Endothelial cell of umbilical vein (primary cell): ENCODE measurements around the gene IKZF1. TPM values are rescaled to one million over a fixed set of nuclear protein-coding genes. Genes with fewer than 3 reads are reported as not detected.

Experiments used
- BruUV-seq: library from RNA; stranded (reverse); fragments of 400-500 nt; replicated peaks from 2 replicates; lab custom pipeline; 2021; lab: Mats Ljungman, UMichigan
- CTCF ChIA-PET: fragments of 300-600, 350-600 bp; sonication (Branson Sonifier 250); formaldehyde crosslinking; loops from one replicate; lab custom pipeline; 2021; ENCODE audit warnings: antibody characterized with exemption, inconsistent platforms; lab: Charles Lee
- POLR2A ChIA-PET: fragments of 300-600, 350-600 bp; sonication (Branson Sonifier 250); formaldehyde crosslinking; loops from one replicate; lab custom pipeline; 2021; ENCODE audit warnings: antibody characterized with exemption, inconsistent platforms; lab: Charles Lee
- DNase-seq: peaks from one replicate; pipeline ENCODE4 v3.0.0-alpha.2; 2011; ENCODE audit warnings: low read depth, low spot score
- FAIRE-seq: peaks from 2 replicates; lab custom pipeline; 2011; peaks lifted over from hg19 to GRCh38; lab: Jason Lieb, UNC
- H2AFZ ChIP-seq: 2 replicates; pipeline ENCODE4 v1.6.0; 2012; ENCODE audit warnings: low read depth, low read length, control low read depth, inconsistent platforms
- H3K27ac ChIP-seq: 2 replicates; pipeline ENCODE4 v1.5.1; 2011; ENCODE audit warnings: low read depth, mild to moderate bottlenecking, control low read depth, low read length, moderate library complexity; ENCODE audit not compliant: insufficient read depth
- H3K27me3 ChIP-seq, 2 experiments: 2 replicates each; pipeline versions ENCODE4 v1.6.0 to v1.6.1; 2011; ENCODE audit warnings: low read length in 2 of 2, mixed read lengths in 1 of 2; ENCODE audit not compliant: control insufficient read depth in 2 of 2, insufficient read depth in 2 of 2
- H3K36me3 ChIP-seq, 2 experiments: 2 replicates in 1 of 2; 3 replicates in 1 of 2; pipeline ENCODE4 v1.5.1; 2011; ENCODE audit warnings: low read length in 2 of 2, mild to moderate bottlenecking in 1 of 2, moderate library complexity in 1 of 2; ENCODE audit not compliant: control insufficient read depth in 2 of 2, insufficient read depth in 2 of 2; ENCODE audit errors: extremely low read depth in 1 of 2
- H3K4me1 ChIP-seq: 3 replicates; pipeline ENCODE4 v1.5.1; 2011; ENCODE audit warnings: mild to moderate bottlenecking, low read length; ENCODE audit not compliant: control insufficient read depth, insufficient read depth; ENCODE audit errors: extremely low read depth
- H3K4me2 ChIP-seq: 2 replicates; pipeline ENCODE4 v1.6.1; 2011; ENCODE audit warnings: low read length, control low read depth, mixed read lengths; ENCODE audit not compliant: insufficient read depth
- H3K4me3 ChIP-seq, 3 experiments: fragments of 200-600 bp in 1 of 3; sonication (generic), shearing (Covaris generic) in 1 of 3; replicated peaks in 1 of 3; 2 replicates each; pipeline ENCODE4 v1.5.1; 2011 to 2016; ENCODE audit warnings: control low read depth in 3 of 3, low read length in 3 of 3, mild to moderate bottlenecking in 2 of 3, inconsistent platforms in 1 of 3, low read depth in 1 of 3, moderate library complexity in 1 of 3; ENCODE audit not compliant: insufficient read depth in 1 of 3
- H3K79me2 ChIP-seq: 2 replicates; pipeline ENCODE4 v1.6.0; 2012; ENCODE audit warnings: low read length, inconsistent platforms; ENCODE audit not compliant: control insufficient read depth, insufficient read depth
- H3K9ac ChIP-seq: replicated peaks from 2 replicates; pipeline ENCODE3; 2011; ENCODE audit warnings: low read length, control low read depth; ENCODE audit not compliant: insufficient read depth; ENCODE audit errors: extremely low read depth
- H3K9me1 ChIP-seq: replicated peaks from 3 replicates; pipeline ENCODE4 v1.6.0; 2011; ENCODE audit warnings: mild to moderate bottlenecking, low read length; ENCODE audit not compliant: control insufficient read depth, insufficient read depth; ENCODE audit errors: extremely low read depth
- H3K9me3 ChIP-seq: replicated peaks from 2 replicates; pipeline ENCODE4 v1.5.1; 2012; ENCODE audit warnings: low read length, inconsistent platforms; ENCODE audit not compliant: control insufficient read depth, insufficient read depth
- H4K20me1 ChIP-seq: replicated peaks from 2 replicates; pipeline ENCODE3; 2011; ENCODE audit warnings: mild to moderate bottlenecking, low read length; ENCODE audit not compliant: control insufficient read depth, insufficient read depth; ENCODE audit errors: extremely low read depth
- EZH2 ChIP-seq: IDR thresholded peaks from 2 replicates; pipeline ENCODE4 v1.6.1; 2012; ENCODE audit warnings: borderline replicate concordance, low read depth, mild to moderate bottlenecking, moderate library complexity, low read length, inconsistent platforms; ENCODE audit not compliant: severe bottlenecking
- FOS ChIP-seq: IDR thresholded peaks from 2 replicates; pipeline ENCODE4 v1.6.1; 2011; ENCODE audit warnings: mild to moderate bottlenecking, low read length, moderate library complexity, borderline replicate concordance; ENCODE audit not compliant: insufficient read depth
- GATA2 ChIP-seq: IDR thresholded peaks from 2 replicates; pipeline ENCODE4 v1.7.0; 2011; ENCODE audit warnings: low read depth, mild to moderate bottlenecking, moderate library complexity, mixed read lengths, low read length; ENCODE audit not compliant: insufficient read length, insufficient read depth
- JUN ChIP-seq: IDR thresholded peaks from 2 replicates; pipeline ENCODE4 v1.6.1; 2011; ENCODE audit warnings: borderline replicate concordance, low read depth; ENCODE audit not compliant: insufficient read length, insufficient read depth
- MYC ChIP-seq: IDR thresholded peaks from one replicate; pipeline ENCODE4 v1.6.1; 2011; ENCODE audit warnings: mild to moderate bottlenecking, low read depth, low read length
- POLR2A ChIP-seq: IDR thresholded peaks from 2 replicates; pipeline ENCODE4 v1.6.1; 2012; ENCODE audit warnings: low read depth, mild to moderate bottlenecking, control low read depth, low read length
- POLR2AphosphoS5 ChIP-seq: IDR thresholded peaks from 2 replicates; pipeline ENCODE4 v1.6.1; 2012; ENCODE audit warnings: low read depth, mild to moderate bottlenecking, control low read depth, low read length, moderate library complexity; ENCODE audit not compliant: insufficient read depth
- dilution Hi-C: fragments of 300-500 bp; cut with MboI; formaldehyde crosslinking; loops from one replicate; pipeline ENCODE4 v1.15.0; 2019; ENCODE audit warnings: low sequenced_read_pairs; ENCODE audit not compliant: extremely low pct_ligation_motif_present
- intact Hi-C: fragments of 100-400 bp; cut with micrococcal nuclease; formaldehyde crosslinking; loops from one replicate; pipeline ENCODE4 v1.10.0; 2022
- polyA plus RNA-seq, 4 experiments: library from polyadenylated mRNA; depleted of rRNA in 3 of 4; stranded (reverse) in 3 of 4; unstranded in 1 of 4; fragments of >200 nt; gene quantifications; 2 replicates each; pipeline versions ENCODE4 v1.2.1 to v1.2.3, GENCODE V29; 2011 to 2012; ENCODE audit warnings: missing spikeins in 1 of 4
- total RNA-seq: library from RNA; stranded (reverse); gene quantifications from 2 replicates; pipeline ENCODE4 v1.2.3, GENCODE V29; 2021
- TF ChIP-seq, protein P1 (sequence below): IDR thresholded peaks from 2 replicates; pipeline ENCODE4 v1.6.1; 2011; ENCODE audit not compliant: insufficient read depth, insufficient read length
- TF ChIP-seq, protein P2 (sequence below), 2 donors: IDR thresholded peaks; 1 replicate in 1 of 2; 2 replicates in 1 of 2; pipeline ENCODE4 v1.5.1; 2011; ENCODE audit warnings: low read length in 2 of 2, mild to moderate bottlenecking in 2 of 2, moderate library complexity in 2 of 2, control low read depth in 1 of 2, inconsistent platforms in 1 of 2, low read depth in 1 of 2; ENCODE audit not compliant: insufficient read depth in 1 of 2; ENCODE audit errors: extremely low read depth in 1 of 2

Gene IKZF1
- total and polyA plus RNA-seq, 2 donors (not counting 3 experiments of a cell fraction or from before 2014, with no cell fraction given): 0.01 to 0.20 TPM

DNA sequence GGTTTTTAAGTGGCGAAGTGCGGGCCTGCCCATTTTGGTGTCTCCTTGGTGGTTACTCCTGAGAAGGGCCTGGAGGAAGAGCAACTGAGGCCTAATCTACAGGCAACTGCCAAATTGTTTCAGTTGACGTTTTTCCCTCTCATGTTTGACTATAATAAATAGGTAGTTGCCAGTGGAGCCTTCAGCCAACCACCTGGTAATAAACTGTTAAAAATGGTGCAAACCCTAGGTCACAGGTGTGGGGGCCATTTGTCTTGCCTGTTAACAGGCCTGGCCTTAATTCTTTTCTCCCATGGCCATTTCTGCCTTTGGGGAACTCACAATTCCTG is 3.7 kb downstream of the IKZF1 start:
- BruUV-seq: no TSS peak
- ChIA-PET CTCF (no interaction called here), POLR2A (no interaction called here)
- no peaks in the 10 kb centered on the region for H4K20me1 ChIP-seq
- no peaks in the 10 kb centered on the region for H3K4me1 ChIP-seq
- H3K4me3 ChIP-seq: no peak overlapping the region
- intact Hi-C loops (loop anchor here (10.0 kb wide), 1 partner anchor 57 kb away; no protein-coding TSS in a partner anchor), dilution Hi-C loops (no loop called here)
- H3K27ac ChIP-seq: no peak overlapping the region
- H3K9me3 ChIP-seq: no peaks in the 10 kb centered on the region
- H3K27me3 ChIP-seq: peaks cover 28 to 55% of the 10 kb centered on the region in 2 experiments
- TF ChIP-seq, protein P1, sequence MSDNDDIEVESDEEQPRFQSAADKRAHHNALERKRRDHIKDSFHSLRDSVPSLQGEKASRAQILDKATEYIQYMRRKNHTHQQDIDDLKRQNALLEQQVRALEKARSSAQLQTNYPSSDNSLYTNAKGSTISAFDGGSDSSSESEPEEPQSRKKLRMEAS: no peak
- TF ChIP-seq GATA2 (no peak), POLR2AphosphoS5 (no peak), JUN (no peak), FOS (no peak), POLR2A (no peak), MYC (no peak), EZH2 (no peak)
- TF ChIP-seq, protein P2, sequence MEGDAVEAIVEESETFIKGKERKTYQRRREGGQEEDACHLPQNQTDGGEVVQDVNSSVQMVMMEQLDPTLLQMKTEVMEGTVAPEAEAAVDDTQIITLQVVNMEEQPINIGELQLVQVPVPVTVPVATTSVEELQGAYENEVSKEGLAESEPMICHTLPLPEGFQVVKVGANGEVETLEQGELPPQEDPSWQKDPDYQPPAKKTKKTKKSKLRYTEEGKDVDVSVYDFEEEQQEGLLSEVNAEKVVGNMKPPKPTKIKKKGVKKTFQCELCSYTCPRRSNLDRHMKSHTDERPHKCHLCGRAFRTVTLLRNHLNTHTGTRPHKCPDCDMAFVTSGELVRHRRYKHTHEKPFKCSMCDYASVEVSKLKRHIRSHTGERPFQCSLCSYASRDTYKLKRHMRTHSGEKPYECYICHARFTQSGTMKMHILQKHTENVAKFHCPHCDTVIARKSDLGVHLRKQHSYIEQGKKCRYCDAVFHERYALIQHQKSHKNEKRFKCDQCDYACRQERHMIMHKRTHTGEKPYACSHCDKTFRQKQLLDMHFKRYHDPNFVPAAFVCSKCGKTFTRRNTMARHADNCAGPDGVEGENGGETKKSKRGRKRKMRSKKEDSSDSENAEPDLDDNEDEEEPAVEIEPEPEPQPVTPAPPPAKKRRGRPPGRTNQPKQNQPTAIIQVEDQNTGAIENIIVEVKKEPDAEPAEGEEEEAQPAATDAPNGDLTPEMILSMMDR (IDR thresholded peaks at IDR 0.05; ENCODE audit: extremely low read depth in 1 of 2, insufficient read depth in 1 of 2, low read depth in 1 of 2, low read length in 2 of 2): no peak
- DNase-seq: no peak
- no peaks in the 10 kb centered on the region for H3K79me2 ChIP-seq
- no peak overlapping the region for H3K9ac ChIP-seq
- H3K36me3 ChIP-seq: no peaks in the 10 kb centered on the region
- no peak overlapping the region for H2AFZ ChIP-seq
- FAIRE-seq: no peak
- no peak overlapping the region for H3K4me2 ChIP-seq
- no peaks in the 10 kb centered on the region for H3K9me1 ChIP-seq
